ENCODE measurements around the gene CFAP61.
A peak's percentile ranks its signal among the peaks of the same experiment; 100 is the strongest.
"Not testable (repeated sequence)": the region's sequence is repeated elsewhere in the genome, so short reads cannot be mapped to it uniquely, and the experiment has no call there.

Gene CFAP61

DNA sequence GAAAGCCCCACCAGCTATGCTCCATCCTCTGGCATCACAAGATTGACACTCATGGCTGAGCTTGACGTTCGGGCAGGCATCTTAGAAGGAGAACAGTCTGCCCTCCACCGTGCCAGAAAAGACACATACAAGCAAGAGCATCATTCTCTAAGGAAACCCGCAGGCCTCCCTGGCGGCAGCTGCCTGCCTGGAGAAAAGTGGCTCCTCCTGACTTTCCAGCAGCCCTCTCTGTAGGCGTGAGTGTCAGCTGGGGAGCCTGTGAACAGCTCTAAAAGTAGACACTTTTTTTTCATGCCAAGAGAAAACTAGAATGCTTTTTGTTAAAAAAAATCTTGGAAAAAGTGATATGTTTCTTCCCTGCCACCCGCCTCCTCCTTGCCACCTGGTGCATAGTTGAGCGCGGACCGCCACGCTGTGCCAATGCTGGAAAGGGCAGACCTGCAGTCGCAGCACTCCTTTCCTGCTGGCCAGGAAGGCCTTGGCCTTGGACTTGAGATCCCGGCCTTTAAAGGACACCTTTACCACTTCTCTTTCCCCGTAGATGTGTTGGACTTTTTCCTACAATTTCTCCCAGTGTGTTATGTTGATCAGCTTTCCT lies 285.9 kb downstream of the CFAP61 start:
- DNase-seq, result no peak

DNA sequence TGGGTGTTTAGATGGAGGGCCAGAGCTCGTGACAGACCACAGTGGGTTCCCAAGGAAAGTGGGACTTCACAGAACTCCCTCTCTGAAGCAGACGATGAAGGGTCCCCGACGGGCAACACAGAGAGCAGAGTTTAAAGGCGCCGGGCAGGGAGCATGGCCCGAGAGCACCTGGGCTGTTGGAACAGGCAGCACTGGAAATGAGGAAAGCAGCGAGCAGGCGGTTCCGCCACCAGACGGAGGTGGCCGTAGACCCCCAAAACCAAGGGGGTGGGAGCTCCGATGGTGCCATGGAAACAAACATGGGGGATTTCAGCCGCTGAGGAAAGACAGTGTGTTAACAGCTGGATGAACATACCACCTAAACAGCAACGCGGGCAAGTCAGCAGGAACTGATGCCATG lies 288.1 kb downstream of the CFAP61 start:
- no peak for DNase-seq

DNA sequence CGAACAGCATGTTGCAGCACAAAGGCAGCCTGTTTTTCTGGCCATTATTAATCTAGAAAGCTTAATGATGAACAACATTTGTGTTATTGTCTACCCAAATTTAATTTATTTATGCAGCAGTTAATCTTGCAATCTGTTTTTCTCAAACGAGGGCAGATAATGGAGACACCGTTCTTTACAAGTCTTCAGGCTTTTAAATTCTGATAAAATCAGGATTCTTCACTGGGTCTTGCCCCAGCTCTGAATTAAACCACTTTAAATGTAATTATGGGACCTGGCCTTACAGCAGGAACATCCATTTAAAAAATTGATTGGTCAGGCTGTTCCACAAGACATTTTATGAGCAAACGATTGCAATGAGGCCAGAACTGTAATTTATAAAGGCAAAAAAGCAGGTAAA lies 289.0 kb downstream of the CFAP61 start:
- DNase-seq, result no peak

DNA sequence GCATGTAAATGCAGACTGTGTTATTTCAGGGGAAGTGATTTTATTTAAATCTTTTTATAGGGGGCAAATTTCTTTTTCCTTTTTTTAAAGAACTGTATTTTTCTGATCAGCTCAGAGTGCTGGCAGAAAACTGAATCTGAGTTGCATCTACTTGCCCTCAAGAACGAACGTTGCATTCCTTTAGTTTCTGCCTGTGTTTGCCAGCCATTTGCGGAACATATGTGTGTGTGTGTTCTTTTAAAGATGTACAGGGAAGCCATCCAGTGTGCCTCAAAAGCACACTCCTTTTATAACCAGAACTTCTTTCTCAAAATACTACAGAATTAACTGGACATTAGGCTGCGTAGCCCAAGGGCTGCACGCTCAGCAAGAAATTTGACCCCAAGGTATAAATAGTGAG lies 289.7 kb downstream of the CFAP61 start:
- no peak for DNase-seq

DNA sequence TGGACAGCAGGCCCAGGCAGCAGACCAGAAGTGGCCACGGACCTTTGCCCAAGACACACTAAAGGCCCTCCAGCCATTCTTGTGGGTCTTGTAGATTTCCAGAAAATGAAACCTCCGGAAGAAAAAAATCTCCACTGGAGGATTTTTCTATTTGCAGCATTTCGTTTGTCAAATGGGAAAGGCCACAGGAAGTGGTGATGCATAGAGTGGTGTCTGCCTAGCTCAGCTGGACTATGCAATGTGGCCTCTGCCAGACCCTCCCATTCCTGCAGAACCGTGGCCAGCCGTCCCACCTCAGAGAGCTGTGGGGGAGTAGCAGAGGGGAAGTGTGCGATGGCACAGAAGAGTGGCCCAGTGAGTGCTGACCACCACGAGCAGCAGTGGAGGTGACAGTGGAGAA lies 291.6 kb downstream of the CFAP61 start:
- no peak for DNase-seq

DNA sequence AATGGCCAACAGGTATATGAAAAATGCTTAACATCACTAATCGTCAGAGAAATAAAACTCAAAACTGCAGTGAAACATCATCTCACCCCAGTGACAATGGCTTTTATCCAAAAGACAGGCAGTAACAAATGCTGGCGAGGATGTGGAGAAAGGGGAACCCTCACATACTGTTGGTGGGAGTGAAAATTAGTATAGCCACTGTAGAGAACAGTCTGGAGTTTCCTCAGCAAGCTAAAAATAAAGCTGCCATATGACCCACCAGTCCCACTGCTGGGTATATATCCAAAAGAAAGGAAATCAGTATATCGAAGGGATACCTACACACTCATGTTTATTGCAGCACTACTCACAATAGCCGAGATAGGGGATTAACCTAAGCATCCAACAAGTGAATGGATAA lies 292.1 kb downstream of the CFAP61 start:
- no peak for DNase-seq

DNA sequence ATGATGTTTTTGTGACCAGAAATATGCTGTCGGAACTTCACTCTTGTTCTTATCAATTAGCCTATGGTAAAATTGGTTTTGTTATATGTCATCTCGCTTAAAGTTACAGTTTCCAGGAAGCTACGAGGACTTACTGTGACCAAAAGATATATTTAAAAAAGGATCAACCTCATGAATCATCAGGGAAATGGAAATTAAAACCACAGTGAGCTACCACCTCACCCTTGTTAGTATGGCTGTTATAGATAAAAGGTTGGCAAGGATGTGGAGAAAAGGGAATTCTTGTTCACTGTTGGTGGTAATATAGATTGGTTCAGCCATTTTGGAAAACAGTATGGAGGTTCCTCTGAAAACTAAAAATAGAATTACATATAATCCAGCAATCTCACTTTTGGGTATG lies 301.2 kb downstream of the CFAP61 start:
- no peak for DNase-seq

DNA sequence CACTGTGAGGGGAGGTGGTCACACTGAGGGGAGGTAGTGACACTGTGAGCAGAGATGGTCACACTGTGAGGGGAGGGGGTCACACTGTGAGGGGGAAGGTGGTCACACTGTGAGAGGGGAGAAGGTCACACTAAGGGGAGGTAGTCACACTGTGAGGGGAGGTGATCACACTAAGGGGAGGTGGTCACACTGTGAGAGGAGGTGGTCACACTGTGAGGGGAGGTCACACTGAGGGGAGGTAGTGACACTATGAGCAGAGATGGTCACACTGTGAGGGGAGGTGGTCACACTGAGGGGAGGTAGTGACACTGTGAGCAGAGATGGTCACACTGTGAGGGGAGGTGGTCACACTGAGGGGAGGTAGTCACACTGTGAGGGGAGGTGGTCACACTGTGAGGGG lies 303.2 kb downstream of the CFAP61 start:
- DNase-seq, result not testable (repeated sequence)

DNA sequence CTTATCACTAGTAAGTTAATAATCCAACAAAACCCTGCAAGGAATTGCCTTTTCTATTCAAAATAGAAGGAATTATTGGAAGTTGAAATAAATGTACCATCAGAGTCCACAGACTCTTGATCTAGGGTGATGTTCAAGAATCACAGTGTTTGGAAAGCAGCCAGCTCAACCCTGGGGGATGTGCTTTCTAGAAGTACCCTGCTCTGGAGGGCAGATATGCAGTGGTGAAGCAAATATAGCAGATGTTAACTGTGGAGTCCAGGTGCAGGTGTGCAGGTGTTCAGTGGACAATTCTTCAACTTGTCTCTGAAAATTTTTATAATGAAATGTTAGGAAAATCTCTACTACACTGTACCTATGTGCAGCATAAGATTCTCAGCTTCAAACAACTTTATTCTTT lies 306.5 kb downstream of the CFAP61 start:
- DNase-seq, result no peak

DNA sequence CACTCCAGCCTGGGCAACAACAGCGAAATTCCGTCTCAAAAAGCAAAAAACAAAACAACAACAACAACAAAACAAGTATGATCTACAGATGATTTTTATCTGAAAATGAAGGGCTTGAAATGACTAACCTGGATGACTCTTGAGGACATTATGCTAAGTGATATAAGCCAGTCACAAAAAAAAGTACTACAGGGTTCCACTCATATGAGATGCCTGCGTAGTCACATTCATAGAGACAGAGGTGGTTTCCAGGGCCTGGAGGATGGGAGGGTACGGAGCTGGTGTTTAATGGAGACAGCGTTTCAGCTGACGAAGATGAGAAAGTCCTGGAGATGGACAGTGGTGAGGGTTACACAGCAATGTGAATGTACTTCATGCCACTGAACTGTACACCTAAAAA lies 307.3 kb downstream of the CFAP61 start:
- no peak for DNase-seq

DNA sequence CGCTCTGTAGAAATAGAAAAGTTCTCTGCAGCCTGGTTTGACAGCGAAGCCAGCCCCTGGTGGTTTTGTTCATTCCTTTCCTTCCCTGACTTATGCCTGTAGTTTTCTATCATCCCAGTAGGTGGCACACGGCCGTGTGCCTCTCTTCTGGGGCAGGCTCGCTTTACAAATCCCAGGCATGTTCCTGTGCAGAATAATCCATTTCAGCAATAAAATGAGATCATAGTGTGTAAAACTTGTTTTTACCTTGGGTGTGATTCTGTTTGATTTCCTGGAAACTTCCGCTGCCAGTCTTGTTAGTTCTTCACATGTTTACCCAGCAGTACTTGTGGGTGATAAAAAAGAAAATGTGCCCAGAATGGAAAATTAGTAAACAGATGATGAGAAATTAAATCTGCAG lies 308.1 kb downstream of the CFAP61 start:
- DNase-seq, result peak; percentile 58

DNA sequence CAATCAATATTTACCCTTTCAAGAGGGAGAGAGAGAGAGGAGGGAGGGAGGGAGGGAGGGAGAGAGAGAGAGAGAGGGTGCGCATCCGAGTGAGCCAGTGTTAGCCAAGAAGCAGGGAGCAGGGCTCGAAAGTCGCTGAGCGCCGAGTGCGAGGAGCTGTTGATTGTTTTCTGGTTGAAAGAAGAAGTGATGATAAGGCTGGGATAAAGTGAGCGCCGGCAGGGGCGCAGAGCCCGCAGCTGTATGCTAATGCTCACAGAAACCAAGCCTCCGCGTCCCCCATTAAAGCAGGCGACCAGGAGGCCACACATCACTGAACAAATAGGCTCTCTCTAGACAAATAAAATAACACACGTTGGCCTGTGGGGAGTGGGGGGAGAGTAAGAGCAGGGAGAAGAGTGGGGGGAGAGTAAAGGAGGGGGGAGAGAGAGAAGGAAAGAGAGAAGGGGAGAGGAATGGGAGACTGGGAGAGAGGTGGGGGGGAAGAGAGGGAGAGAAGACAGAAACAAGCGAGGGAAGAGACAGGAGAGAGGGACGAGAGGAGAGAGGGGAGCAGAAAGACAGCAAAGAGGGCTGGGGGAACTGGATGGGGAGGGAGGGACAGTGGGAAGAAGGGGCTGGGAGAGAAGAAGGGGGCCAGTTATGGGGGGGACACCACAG lies 310.6 kb downstream of the CFAP61 start:
- peak; percentile 90 for DNase-seq

DNA sequence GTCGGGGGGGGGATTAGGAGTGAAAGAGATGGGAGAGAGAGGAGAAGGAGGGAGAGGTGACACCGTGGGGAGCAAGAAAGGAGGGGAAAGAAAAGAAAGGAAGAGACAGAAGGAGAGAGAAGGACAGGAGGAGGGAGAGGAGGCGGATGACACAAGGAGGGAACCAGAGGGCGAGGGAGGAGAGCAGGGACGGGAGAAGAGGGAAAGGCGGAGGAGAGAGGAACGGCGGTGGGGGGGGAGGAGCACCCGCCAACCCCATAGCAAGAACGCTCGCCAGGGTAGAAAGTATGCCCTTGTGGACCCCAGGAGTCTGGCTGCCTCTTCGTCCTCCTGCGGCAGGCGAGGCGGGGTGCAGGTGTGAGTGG lies 311.1 kb downstream of the CFAP61 start:
- peak; percentile 61 for DNase-seq

DNA sequence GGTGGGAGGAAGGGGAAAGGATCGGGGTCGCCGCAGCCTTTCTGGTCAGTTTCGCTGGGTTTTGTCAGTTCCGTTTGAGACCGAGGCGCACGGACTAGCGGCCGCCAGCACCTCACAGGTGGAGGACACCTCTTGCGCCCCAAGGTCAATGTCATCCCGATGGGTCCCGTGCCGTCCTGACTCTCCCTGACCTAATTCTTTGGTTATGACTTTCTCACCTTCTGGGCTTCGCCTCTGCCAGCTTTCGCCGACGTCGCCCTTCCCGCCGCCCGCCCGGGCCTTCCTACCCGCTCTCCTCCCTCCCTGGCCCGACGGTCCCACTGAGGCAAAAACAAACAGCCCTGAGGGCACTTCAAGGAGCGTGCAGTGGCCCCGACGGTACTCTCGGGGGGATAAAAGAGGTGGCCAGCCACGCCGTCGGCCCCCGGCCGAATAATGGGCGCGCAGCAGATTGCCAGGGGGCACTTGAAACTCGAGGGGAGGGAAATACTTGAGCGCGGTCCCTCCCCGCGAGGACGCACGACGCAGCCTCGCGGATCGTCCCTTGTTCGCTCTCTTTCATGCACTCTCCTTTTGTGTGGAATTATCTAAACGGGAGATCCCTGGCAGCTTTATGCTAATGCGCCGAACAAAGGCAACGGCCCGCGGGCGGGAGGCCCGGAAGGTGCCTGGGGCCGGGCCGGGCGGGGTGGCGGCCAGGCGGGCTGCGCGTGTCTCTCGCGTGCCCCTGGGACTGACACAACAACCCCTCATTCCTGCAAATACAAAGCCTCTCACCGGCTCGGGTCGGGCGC lies 311.7 kb downstream of the CFAP61 start:
- peak; percentile 93 for DNase-seq

DNA sequence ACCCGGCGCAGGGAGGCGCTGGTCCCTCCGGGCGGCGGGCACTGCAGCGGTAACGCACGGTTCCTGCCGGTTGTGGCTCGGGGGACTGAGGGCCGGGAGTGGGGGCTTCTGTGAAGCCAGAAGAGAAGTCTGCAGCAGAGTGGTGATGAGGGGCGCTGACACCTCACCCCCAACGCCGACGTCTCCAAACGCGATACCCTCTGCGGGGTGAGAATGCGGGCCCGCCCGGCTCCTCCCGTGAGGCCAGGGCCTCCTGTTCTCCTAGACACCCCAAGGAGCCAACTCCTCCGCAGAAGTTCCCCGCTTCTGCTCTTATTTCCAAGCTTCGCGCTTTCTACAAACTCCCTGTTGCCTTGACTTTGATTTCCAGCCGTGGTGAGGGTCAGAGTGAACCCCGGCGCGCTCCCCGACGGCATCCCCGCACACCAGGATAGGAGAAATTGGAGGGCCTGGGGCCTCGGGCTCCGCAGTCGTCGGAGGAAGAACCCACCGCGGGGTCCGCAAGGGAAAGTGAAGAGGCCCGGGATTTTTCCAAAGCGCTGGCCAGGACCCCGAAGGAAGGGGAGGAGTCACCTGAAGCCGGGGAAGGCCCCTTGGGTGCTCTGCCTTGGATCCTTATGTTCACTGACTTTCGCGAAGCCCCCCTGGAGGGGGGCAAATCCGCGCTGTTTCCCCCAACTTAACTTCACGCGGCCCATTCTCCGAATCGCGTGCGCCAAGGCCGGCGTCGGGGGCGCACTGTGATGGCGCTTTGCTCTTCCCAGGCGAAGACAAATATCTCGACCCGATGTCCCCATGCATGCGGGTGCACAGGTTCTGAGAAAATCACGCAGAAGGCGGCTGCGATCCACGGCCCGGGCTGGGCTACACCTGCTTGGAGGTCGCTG lies 312.5 kb downstream of the CFAP61 start:
- peak; percentile 52 for DNase-seq

DNA sequence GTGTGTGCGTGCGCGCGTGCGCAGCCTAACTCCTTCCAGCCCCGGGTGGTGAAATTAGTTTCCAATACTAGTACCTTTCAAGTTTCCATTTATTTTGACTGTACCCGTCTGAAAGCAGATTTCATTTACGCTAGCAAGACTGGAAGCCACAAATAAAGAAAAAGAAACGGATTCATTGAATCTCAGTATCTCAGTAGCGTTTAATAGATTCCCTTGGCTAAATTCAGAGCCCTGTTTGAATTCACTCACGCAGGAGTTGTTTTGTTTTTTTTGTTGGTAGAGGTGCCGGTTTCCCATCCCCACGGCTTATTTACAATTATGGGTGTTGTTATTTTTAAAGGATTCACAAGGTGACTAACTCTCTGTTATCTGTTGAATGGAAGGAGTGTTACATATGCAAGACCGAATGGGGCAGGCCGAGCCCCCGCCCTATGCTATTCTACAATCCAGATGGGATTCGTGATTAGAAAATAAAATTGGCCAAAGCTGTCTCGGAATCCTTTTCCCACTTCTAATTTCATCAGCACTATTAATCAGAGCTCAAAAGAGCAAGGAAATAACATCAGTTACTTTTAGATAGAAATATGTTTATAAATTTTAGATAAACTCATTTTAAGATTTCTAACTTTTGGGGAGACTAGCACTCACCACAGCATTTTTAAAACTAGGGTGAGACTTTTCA lies 313.3 kb downstream of the CFAP61 start:
- DNase-seq, result no peak

DNA sequence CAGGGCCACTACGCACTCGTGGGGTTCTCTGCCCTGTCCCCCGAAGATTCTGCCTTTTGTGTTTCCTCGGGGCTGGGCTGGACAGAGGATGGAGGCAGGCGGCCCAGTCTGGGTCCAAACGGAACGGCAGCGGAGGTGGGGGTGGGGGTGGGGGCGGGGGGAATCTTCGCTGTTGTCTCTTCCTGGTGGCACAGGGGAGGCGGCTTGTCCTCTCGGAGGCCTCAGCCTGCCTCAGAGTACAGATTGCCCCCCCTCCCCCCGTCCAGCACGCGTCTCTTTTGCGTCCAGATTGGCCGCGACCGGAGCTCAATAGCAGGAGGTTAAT lies 314.2 kb downstream of the CFAP61 start:
- no peak for DNase-seq

DNA sequence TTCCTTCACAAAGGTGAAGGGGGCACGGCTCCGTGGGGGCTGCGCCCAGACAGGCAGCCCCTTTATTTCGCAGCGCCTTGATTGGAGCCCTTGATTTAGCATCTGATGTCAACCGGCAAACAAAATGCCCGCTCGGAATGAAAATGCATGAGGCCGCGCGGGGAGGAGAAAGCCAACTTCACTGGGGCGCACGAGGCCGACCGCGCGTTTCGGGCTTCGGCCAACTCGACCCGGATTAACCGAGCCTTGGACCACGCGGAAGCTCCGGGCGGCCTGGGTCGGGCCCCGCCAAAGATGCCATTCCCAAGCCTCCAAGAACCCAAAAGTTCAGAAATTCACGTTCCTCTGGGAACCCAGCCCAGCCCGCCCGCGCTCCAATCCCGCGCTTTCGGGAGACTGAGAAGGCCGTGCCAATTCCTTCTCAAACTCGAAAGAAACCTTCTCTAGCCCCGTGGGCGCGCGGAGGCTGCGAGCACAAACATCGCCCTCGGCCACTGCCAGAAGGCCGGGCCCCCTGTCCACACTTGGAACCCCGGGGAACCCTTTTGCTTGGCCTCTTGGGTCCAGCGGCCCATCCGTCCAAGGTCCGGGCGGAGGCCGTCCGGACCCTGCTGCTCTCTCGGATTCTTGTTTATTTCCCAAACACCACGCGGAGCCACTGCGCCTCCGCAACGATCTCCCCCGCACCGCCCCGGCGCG lies 314.7 kb downstream of the CFAP61 start:
- peak; percentile 57 for DNase-seq

DNA sequence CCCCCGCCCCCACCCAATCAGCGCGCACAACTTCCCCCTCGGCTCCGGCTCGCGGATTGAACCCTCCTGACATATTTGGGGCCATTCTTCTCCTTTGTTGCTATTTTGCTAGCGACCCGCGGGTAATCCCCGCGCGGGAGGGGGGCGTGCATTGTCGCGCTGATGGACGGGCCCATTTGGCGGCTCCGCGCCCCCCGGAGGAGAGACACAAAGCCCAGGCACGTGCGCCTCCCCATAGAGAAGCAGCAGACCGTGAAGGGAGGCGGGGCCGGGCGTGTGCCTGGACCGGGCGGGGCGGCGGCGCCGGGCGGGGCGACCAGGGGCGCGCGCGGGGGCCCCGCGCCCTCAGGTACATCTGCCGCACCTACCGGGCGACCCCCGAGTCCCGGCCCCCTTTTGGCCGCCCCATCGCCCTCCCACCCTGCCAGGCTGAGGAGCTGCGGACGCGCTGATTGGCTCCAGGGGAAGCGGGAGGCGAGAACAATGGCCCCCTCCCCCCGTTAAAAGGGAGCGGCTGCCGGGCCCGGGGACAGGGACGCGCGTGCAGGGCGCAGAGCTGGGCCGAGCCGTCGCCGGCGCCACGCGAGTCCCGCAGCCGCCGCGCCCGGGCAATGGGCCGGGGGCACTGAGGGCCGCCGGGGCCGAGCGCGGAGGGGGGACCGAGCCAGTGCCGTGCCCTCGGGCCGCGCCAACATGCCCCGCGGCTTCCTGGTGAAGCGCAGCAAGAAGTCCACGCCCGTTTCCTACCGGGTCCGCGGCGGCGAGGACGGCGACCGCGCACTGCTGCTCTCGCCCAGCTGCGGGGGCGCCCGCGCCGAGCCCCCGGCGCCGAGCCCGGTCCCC lies 315.5 kb downstream of the CFAP61 start, which contains the start of gene INSM1:
INSM1 (plus strand) TSS at position 530 of the 843 bp plus-strand sequence; CDS start at position 694, 164 bp downstream.
- peak; percentile 99 for DNase-seq

DNA sequence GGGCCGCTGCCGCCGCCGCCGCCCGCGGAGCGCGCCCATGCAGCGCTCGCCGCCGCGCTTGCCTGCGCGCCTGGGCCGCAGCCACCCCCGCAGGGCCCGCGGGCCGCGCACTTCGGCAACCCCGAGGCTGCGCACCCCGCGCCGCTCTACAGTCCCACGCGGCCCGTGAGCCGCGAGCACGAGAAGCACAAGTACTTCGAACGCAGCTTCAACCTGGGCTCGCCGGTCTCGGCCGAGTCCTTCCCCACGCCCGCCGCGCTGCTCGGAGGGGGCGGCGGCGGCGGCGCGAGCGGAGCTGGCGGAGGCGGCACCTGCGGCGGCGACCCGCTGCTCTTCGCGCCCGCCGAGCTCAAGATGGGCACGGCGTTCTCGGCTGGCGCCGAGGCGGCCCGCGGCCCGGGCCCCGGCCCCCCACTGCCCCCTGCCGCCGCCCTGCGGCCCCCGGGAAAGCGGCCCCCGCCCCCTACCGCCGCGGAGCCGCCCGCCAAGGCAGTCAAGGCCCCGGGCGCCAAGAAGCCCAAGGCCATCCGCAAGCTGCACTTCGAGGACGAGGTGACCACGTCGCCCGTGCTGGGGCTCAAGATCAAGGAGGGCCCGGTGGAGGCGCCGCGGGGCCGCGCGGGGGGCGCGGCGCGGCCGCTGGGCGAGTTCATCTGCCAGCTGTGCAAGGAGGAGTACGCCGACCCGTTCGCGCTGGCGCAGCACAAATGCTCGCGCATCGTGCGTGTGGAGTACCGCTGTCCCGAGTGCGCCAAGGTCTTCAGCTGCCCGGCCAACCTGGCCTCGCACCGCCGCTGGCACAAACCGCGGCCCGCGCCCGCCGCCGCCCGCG lies 316.3 kb downstream of the CFAP61 start:
- peak; percentile 28 for DNase-seq

Measured in NCI-H1436 (cell line).